ENCODE results near the gene GEMIN2.

DNA sequence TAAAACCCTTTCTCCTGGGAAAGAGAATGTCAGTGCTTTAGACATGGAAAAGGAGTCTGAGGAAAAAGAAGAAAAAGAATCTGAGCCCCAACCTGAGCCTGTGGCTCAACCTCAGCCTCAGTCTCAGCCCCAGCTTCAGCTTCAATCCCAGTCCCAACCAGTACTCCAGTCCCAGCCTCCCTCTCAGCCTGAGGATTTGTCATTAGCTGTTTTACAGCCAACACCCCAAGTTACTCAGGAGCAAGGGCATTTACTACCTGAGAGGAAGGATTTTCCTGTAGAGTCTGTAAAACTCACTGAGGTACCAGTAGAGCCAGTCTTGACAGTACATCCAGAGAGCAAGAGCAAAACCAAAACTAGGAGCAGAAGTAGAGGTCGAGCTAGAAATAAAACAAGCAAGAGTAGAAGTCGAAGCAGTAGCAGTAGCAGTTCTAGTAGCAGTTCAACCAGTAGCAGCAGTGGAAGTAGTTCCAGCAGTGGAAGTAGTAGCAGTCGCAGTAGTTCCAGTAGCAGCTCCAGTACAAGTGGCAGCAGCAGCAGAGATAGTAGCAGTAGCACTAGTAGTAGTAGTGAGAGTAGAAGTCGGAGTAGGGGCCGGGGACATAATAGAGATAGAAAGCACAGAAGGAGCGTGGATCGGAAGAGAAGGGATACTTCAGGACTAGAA, 67.0 kb downstream of the GEMIN2 start:
- TF ChIP-seq ZNF140 (tag by site-specific recombination; IDR thresholded peaks at IDR 0.05) (no peak), ZNF510 (tag by site-specific recombination; IDR thresholded peaks at IDR 0.05; ENCODE audit: insufficient replicate concordance) (no peak), ZNF274 (IDR thresholded peaks at IDR 0.05; ENCODE audit: low read length) (no peak), ZNF274 (tag by site-specific recombination; IDR thresholded peaks at IDR 0.05; ENCODE audit: borderline replicate concordance) (no peak), ZNF670 (tag by site-specific recombination; IDR thresholded peaks at IDR 0.05; ENCODE audit: low read depth) (no peak), ZNF24 (tag by site-specific recombination; IDR thresholded peaks at IDR 0.05) (no peak)
- TF ChIP-seq, protein P1, sequence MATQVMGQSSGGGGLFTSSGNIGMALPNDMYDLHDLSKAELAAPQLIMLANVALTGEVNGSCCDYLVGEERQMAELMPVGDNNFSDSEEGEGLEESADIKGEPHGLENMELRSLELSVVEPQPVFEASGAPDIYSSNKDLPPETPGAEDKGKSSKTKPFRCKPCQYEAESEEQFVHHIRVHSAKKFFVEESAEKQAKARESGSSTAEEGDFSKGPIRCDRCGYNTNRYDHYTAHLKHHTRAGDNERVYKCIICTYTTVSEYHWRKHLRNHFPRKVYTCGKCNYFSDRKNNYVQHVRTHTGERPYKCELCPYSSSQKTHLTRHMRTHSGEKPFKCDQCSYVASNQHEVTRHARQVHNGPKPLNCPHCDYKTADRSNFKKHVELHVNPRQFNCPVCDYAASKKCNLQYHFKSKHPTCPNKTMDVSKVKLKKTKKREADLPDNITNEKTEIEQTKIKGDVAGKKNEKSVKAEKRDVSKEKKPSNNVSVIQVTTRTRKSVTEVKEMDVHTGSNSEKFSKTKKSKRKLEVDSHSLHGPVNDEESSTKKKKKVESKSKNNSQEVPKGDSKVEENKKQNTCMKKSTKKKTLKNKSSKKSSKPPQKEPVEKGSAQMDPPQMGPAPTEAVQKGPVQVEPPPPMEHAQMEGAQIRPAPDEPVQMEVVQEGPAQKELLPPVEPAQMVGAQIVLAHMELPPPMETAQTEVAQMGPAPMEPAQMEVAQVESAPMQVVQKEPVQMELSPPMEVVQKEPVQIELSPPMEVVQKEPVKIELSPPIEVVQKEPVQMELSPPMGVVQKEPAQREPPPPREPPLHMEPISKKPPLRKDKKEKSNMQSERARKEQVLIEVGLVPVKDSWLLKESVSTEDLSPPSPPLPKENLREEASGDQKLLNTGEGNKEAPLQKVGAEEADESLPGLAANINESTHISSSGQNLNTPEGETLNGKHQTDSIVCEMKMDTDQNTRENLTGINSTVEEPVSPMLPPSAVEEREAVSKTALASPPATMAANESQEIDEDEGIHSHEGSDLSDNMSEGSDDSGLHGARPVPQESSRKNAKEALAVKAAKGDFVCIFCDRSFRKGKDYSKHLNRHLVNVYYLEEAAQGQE (tag by site-specific recombination; IDR thresholded peaks at IDR 0.05): no peak
- TF ChIP-seq, protein P2, sequence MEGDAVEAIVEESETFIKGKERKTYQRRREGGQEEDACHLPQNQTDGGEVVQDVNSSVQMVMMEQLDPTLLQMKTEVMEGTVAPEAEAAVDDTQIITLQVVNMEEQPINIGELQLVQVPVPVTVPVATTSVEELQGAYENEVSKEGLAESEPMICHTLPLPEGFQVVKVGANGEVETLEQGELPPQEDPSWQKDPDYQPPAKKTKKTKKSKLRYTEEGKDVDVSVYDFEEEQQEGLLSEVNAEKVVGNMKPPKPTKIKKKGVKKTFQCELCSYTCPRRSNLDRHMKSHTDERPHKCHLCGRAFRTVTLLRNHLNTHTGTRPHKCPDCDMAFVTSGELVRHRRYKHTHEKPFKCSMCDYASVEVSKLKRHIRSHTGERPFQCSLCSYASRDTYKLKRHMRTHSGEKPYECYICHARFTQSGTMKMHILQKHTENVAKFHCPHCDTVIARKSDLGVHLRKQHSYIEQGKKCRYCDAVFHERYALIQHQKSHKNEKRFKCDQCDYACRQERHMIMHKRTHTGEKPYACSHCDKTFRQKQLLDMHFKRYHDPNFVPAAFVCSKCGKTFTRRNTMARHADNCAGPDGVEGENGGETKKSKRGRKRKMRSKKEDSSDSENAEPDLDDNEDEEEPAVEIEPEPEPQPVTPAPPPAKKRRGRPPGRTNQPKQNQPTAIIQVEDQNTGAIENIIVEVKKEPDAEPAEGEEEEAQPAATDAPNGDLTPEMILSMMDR (tag by site-specific recombination; IDR thresholded peaks at IDR 0.05): no peak
- TF ChIP-seq, protein P3, sequence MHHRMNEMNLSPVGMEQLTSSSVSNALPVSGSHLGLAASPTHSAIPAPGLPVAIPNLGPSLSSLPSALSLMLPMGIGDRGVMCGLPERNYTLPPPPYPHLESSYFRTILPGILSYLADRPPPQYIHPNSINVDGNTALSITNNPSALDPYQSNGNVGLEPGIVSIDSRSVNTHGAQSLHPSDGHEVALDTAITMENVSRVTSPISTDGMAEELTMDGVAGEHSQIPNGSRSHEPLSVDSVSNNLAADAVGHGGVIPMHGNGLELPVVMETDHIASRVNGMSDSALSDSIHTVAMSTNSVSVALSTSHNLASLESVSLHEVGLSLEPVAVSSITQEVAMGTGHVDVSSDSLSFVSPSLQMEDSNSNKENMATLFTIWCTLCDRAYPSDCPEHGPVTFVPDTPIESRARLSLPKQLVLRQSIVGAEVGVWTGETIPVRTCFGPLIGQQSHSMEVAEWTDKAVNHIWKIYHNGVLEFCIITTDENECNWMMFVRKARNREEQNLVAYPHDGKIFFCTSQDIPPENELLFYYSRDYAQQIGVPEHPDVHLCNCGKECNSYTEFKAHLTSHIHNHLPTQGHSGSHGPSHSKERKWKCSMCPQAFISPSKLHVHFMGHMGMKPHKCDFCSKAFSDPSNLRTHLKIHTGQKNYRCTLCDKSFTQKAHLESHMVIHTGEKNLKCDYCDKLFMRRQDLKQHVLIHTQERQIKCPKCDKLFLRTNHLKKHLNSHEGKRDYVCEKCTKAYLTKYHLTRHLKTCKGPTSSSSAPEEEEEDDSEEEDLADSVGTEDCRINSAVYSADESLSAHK (tag by site-specific recombination; IDR thresholded peaks at IDR 0.05): no peak

All from HEK293 (cell line).